C4-2B (cell line): Measurements from ENCODE around the gene TP53TG5.

Source experiments
- H3K27ac ChIP-seq: fragments of 450-650 bp; 2 replicates; pipeline ENCODE4 v1.5.1; 2017
- CTCF ChIP-seq: fragments of 450-650 bp; conservative IDR thresholded peaks from 2 replicates; pipeline ENCODE4 v1.5.1; 2017; ENCODE audit warnings: mild to moderate bottlenecking
- ZFX ChIP-seq: fragments of 450-650 bp; IDR thresholded peaks from 2 replicates; pipeline ENCODE4 v1.6.1; 2017

Gene TP53TG5

GRCh38 chr20:45408646-45409213, 30.6 kb upstream of the TP53TG5 start:
- TF ChIP-seq CTCF (no peak), ZFX (no peak)

GRCh38 chr20:45407783-45408645, 29.9 kb upstream of the TP53TG5 start, which contains the start of gene DBNDD2:
DBNDD2 (plus strand) TSS chr20:45408289; CDS start chr20:45408468, 179 bp downstream.
- H3K27ac ChIP-seq = no peak within 1 kb of the TSS
- TF ChIP-seq CTCF = no peak
- no peak for TF ChIP-seq ZFX

More at GRCh38 chr20:45408646-45409213, 30.6 kb upstream of the TP53TG5 start:
- H3K27ac ChIP-seq = no peak overlapping the region

GRCh38 chr20:45407067-45407745, 29.1 kb upstream of the TP53TG5 start:
- H3K27ac ChIP-seq = no peak overlapping the region
- no peak for TF ChIP-seq CTCF
- no peak for TF ChIP-seq ZFX

GRCh38 chr20:45406260-45407066, 28.3 kb upstream of the TP53TG5 start:
- TF ChIP-seq ZFX (no peak), CTCF (no peak)
- H3K27ac ChIP-seq = no peak overlapping the region

GRCh38 chr20:45405571-45406259, 27.6 kb upstream of the TP53TG5 start:
- H3K27ac ChIP-seq = no peak overlapping the region
- TF ChIP-seq CTCF (no peak), ZFX (no peak)

- TF ChIP-seq CTCF (no peak), ZFX (no peak)
- no peak overlapping the region for H3K27ac ChIP-seq
Measured at GRCh38 chr20:45404438-45404837, 26.3 kb upstream of the TP53TG5 start.
